Measurements from ENCODE around the gene EFHD2. TPM values are rescaled to one million over a fixed set of nuclear protein-coding genes. Genes with fewer than 3 reads are reported as not detected.
"Not testable (repeated sequence)": the region's sequence is repeated elsewhere in the genome, so short reads cannot be mapped to it uniquely, and the experiment has no call there.

EFHD2 gene
- total RNA-seq, 2 experiments from 2014 or later = 43.1 to 48.6 TPM

DNA sequence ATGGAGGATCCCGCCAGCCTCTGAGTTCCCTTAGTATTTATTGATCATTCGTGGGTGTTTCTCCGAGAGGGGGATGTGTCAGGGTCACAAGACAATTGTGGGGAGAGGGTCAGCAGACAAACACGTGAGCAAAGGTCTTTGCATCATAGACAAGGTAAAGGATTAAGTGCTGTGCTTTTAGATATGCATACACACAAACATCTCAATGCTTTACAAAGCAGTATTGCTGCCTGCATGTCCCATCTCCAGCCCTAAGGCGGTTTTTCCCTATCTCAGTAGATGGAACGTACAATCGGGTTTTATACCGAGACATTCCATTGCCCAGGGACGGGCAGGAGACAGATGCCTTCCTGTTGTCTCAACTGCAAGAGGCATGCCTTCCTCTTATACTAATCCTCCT is 30.5 kb upstream of the EFHD2 start:
- H3K27ac Mint-ChIP-seq; H3K9me3 Mint-ChIP-seq (ENCODE audit: low read depth); H3K4me3 Mint-ChIP-seq; DNase-seq; intact Hi-C loops (cut with DNase I, micrococcal nuclease); H3K4me1 Mint-ChIP-seq; ATAC-seq; CTCF ChIA-PET; H3K36me3 Mint-ChIP-seq (ENCODE audit: low read depth); H3K27me3 Mint-ChIP-seq; POLR2A ChIA-PET: not testable (repeated sequence)

GRCh38 chr1:15380601-15381508 is 28.8 kb upstream of the EFHD2 start:
- ATAC-seq (no peak), DNase-seq (no peak)
- no peak overlapping the region for H3K27ac Mint-ChIP-seq
- no peaks in the 10 kb centered on the region for H3K9me3 Mint-ChIP-seq (ENCODE audit: low read depth)
- no peak overlapping the region for H3K4me3 Mint-ChIP-seq
- H3K27me3 Mint-ChIP-seq = peaks cover 17% of the 10 kb centered on the region
- intact Hi-C loops (cut with DNase I, micrococcal nuclease) = no loop called here
- no peaks in the 10 kb centered on the region for H3K36me3 Mint-ChIP-seq (ENCODE audit: low read depth)
- peaks cover 5% of the 10 kb centered on the region for H3K4me1 Mint-ChIP-seq
- CTCF ChIA-PET = no interaction called here
- POLR2A ChIA-PET = no interaction called here

GRCh38 chr1:15381805-15382204 is 27.9 kb upstream of the EFHD2 start:
- ChIA-PET CTCF (no interaction called here), POLR2A (no interaction called here)
- H3K27me3 Mint-ChIP-seq = peaks cover 25% of the 10 kb centered on the region
- intact Hi-C loops (cut with DNase I, micrococcal nuclease) = no loop called here
- H3K27ac Mint-ChIP-seq = no peak overlapping the region
- H3K4me1 Mint-ChIP-seq = peaks cover 9% of the 10 kb centered on the region
- no peaks in the 10 kb centered on the region for H3K36me3 Mint-ChIP-seq (ENCODE audit: low read depth)
- DNase-seq = no peak
- H3K9me3 Mint-ChIP-seq (ENCODE audit: low read depth) = no peaks in the 10 kb centered on the region
- H3K4me3 Mint-ChIP-seq = no peak overlapping the region
- ATAC-seq = no peak

DNA sequence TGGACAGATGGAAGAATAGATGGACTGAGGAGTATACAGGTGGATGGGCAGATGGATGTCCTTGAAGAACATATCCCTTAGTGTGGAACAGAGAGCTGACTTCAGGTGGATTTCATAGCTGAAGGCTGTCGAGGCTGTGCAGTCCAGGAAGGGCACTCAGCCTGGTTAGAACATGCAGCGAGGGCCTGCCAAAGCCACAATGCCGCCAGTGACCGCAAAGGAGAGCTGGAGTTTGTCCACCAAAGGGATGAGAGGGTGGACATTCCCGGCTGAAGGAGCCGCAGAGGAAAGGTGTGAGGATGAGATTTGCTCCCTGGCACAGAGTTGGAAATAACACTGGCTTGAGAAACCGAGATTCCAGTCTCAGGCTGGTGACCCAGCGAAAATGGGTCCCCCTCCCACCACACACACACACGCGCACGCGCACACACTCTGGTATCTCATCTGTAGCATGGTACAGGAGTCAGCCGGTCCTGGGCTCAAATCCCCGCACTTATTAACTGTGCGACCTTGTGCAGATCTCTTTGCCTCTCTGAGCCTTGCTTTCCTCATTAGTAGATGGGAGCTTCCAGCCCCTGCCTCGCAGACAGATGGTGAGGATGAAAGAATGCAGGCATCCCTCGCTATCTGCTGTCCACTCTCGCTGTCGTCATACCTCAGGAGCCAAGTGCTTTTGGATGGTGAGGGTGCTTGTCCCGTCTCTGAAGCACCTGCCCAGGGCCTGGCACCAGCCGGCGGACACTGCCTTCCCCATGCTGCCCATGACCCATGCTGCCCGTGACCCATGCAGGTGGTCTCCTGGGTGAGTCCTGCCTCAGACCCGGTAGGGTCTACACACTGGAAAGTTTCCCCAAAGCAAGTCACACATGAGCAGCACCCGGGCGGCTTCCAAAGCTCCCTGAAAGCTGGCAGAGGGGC is 26.8 kb upstream of the EFHD2 start:
- H3K9me3 Mint-ChIP-seq (ENCODE audit: low read depth) = no peaks in the 10 kb centered on the region
- no peak overlapping the region for H3K4me3 Mint-ChIP-seq
- ATAC-seq = no peak
- H3K4me1 Mint-ChIP-seq = peaks cover 9% of the 10 kb centered on the region
- no peak overlapping the region for H3K27ac Mint-ChIP-seq
- DNase-seq = no peak
- no peaks in the 10 kb centered on the region for H3K36me3 Mint-ChIP-seq (ENCODE audit: low read depth)
- intact Hi-C loops (cut with DNase I, micrococcal nuclease) = no loop called here
- ChIA-PET POLR2A (no interaction called here), CTCF (interaction anchor here (1.3 kb wide), 1 partner anchor 16 kb away, joined by 3 read pairs; no protein-coding TSS in a partner anchor)
- peaks cover 26% of the 10 kb centered on the region for H3K27me3 Mint-ChIP-seq

DNA sequence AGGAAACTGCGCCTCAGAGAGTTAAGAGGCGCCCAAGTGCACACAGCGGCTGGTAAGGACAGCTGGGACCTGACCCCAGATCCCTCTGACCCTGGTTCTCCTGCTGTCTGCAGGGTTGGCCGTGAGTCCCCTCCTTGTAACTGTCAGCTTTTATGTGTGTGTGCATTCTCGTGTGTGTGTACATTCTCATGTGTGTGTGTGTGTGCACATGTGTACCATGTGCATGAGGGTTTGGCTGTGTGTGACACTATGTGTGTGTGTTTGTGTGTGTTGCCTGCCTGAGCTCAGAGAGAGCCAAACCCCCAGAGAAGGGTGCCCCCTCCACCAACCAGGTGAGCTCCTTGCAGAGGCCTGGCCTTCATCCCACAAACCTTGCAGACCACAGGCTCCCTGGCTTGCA is 25.9 kb upstream of the EFHD2 start:
- ChIA-PET CTCF (no interaction called here), POLR2A (no interaction called here)
- ATAC-seq = no peak
- Mint-ChIP-seq H3K36me3 (ENCODE audit: low read depth) (no peaks in the 10 kb centered on the region), H3K27me3 (peaks cover 24% of the 10 kb centered on the region), H3K9me3 (ENCODE audit: low read depth) (no peaks in the 10 kb centered on the region), H3K4me1 (peaks cover 9% of the 10 kb centered on the region), H3K4me3 (no peak overlapping the region), H3K27ac (no peak overlapping the region)
- no peak for DNase-seq
- intact Hi-C loops (cut with DNase I, micrococcal nuclease) = no loop called here

DNA sequence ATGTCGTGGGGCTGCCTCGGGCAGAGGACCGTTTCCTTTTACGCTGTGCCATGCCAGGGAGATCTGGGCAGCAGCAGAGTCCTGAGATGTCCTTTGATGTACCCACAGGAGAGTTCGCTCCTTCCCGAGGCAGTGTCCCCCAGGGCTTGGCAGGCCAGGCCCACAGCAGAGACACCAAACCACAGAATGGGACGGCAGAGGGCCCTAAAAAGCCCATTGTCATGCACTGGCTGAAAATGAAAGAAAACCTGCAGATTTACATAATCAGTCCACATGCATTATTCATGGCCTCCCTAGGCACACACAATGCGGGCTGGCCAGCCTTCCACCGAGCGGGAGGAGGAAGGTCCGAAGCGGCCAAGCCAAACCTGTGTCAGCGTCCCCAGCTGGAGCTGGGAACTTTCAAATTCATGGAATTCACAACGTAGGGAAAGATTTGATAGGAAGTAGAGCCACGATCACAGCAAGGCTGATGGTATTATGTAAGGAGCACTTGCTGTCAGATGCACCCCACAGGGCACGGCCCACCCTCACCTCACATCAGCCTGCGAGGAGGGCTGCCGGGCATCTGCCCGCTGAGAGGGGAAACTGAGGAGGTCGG is 25.3 kb upstream of the EFHD2 start:
- Mint-ChIP-seq H3K27me3 (peaks cover 24% of the 10 kb centered on the region), H3K9me3 (ENCODE audit: low read depth) (no peaks in the 10 kb centered on the region), H3K4me3 (no peak overlapping the region), H3K36me3 (ENCODE audit: low read depth) (no peaks in the 10 kb centered on the region), H3K4me1 (peaks cover 9% of the 10 kb centered on the region), H3K27ac (no peak overlapping the region)
- no peak for ATAC-seq
- ChIA-PET POLR2A (no interaction called here), CTCF (no interaction called here)
- intact Hi-C loops (cut with DNase I, micrococcal nuclease) = no loop called here
- no peak for DNase-seq

- H3K9me3 Mint-ChIP-seq (ENCODE audit: low read depth) = no peaks in the 10 kb centered on the region
- peaks cover 9% of the 10 kb centered on the region for H3K4me1 Mint-ChIP-seq
- intact Hi-C loops (cut with DNase I, micrococcal nuclease) = no loop called here
- H3K36me3 Mint-ChIP-seq (ENCODE audit: low read depth) = no peaks in the 10 kb centered on the region
- peaks cover 24% of the 10 kb centered on the region for H3K27me3 Mint-ChIP-seq
- no peak overlapping the region for H3K27ac Mint-ChIP-seq
- no peak for ATAC-seq
- ChIA-PET CTCF (interaction anchor here (0.6 kb wide), 1 partner anchor 507 kb away, joined by 3 read pairs; no protein-coding TSS in a partner anchor), POLR2A (interaction anchor here (0.7 kb wide), 1 partner anchor 1652 kb away, joined by 5 read pairs; no protein-coding TSS in a partner anchor)
- DNase-seq = no peak
- no peak overlapping the region for H3K4me3 Mint-ChIP-seq
These were observed 24.3 kb upstream of the EFHD2 start for GRCh38 chr1:15385420-15385819.

DNA sequence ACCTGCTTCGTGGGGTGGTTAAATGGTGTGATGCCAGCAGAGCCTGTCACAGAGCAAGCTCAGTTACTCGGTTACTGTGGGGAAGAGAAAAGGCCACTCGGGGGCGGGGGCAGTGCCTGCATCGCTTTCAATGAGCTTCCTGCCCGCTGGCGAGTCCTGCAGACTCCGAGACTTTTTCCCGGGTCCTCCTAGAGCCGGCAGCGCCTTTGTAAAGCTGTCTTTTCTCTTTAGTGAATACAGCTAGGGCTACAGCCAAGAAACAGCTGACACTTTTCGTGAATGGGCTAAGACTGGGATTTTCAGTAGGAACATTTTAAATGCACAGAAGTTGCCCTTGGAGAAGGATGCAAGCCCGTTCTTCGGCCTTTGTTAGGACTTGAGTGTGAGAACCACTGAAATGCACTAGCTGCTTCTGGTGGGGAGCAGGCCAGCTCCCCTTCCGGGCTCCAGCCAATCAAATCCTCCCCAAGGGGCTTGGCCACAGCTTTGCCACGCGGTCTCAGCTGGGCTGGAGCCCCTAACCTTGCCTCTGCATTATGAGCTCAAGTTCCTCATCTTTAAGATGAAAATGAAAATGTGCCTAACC is 23.4 kb upstream of the EFHD2 start:
- DNase-seq (peak; percentile 21), ATAC-seq (no peak)
- H3K36me3 Mint-ChIP-seq (ENCODE audit: low read depth) = no peaks in the 10 kb centered on the region
- no peak overlapping the region for H3K27ac Mint-ChIP-seq
- intact Hi-C loops (cut with DNase I, micrococcal nuclease) = no loop called here
- peaks cover 24% of the 10 kb centered on the region for H3K27me3 Mint-ChIP-seq
- H3K4me3 Mint-ChIP-seq = no peak overlapping the region
- ChIA-PET POLR2A (no interaction called here), CTCF (interaction anchor here (1.4 kb wide), 1 partner anchor 63 kb away, joined by 7 read pairs; no protein-coding TSS in a partner anchor)
- peaks cover 9% of the 10 kb centered on the region for H3K4me1 Mint-ChIP-seq
- no peaks in the 10 kb centered on the region for H3K9me3 Mint-ChIP-seq (ENCODE audit: low read depth)

GRCh38 chr1:15388201-15388880 is 21.3 kb upstream of the EFHD2 start:
- ATAC-seq = no peak
- Mint-ChIP-seq H3K4me1 (peaks cover 9% of the 10 kb centered on the region), H3K27me3 (peaks cover 22% of the 10 kb centered on the region), H3K4me3 (no peak overlapping the region), H3K27ac (no peak overlapping the region), H3K36me3 (ENCODE audit: low read depth) (no peaks in the 10 kb centered on the region), H3K9me3 (ENCODE audit: low read depth) (no peaks in the 10 kb centered on the region)
- no peak for DNase-seq
- ChIA-PET CTCF (no interaction called here), POLR2A (no interaction called here)
- intact Hi-C loops (cut with DNase I, micrococcal nuclease) = no loop called here

DNA sequence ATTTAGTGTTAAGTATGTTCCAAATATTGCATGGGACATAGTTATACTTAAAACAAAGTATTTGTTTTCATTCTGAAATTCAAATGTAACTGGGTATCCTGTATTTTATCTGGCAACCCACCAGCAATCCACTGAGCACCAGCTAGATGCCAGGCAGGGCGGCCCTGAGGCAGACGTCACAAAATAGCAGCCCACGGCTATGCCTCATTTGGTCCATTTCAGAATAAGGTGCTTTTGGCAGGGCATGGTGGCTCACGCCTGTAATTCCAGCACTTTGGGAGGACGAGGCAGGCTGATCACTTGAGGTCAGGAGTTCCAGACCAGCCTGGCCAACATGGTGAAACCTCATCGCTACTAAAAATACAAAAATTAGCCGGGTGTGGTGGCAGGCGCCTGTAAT is 19.9 kb upstream of the EFHD2 start:
- peaks cover 20% of the 10 kb centered on the region for H3K27me3 Mint-ChIP-seq
- H3K4me3 Mint-ChIP-seq; H3K27ac Mint-ChIP-seq; H3K36me3 Mint-ChIP-seq (ENCODE audit: low read depth); intact Hi-C loops (cut with DNase I, micrococcal nuclease); POLR2A ChIA-PET; H3K9me3 Mint-ChIP-seq (ENCODE audit: low read depth); ATAC-seq; H3K4me1 Mint-ChIP-seq; DNase-seq: not testable (repeated sequence)
- CTCF ChIA-PET = interaction anchor here (0.6 kb wide), 2 partner anchors 33 to 70 kb away, joined by 4 read pairs; no protein-coding TSS in a partner anchor

GRCh38 chr1:15390667-15391066 is 19.0 kb upstream of the EFHD2 start:
- Mint-ChIP-seq H3K27me3 (peaks cover 14% of the 10 kb centered on the region), H3K9me3 (ENCODE audit: low read depth) (no peaks in the 10 kb centered on the region), H3K4me3 (no peak overlapping the region), H3K36me3 (ENCODE audit: low read depth) (no peaks in the 10 kb centered on the region), H3K4me1 (peaks cover 6% of the 10 kb centered on the region), H3K27ac (no peak overlapping the region)
- DNase-seq (no peak), ATAC-seq (no peak)
- CTCF ChIA-PET = interaction anchor here (0.6 kb wide), 1 partner anchor 228 kb away, joined by 3 read pairs; no protein-coding TSS in a partner anchor
- POLR2A ChIA-PET = no interaction called here
- intact Hi-C loops (cut with DNase I, micrococcal nuclease) = no loop called here
